Ovary (tissue), 9 donors: ENCODE measurements around the gene DNAJB2. TPM values are rescaled to one million over a fixed set of nuclear protein-coding genes. Genes with fewer than 3 reads are reported as not detected.

ENCODE experiments used
- DNase-seq, 5 donors: peaks; one replicate each; pipeline ENCODE4 v3.0.0-alpha.2; 2019 to 2020
- H3K27ac ChIP-seq, 2 donors: fragments of 200-600 bp; one replicate each; pipeline versions ENCODE4 v1.5.1 to v1.8.0; 2019 to 2022
- H3K27me3 ChIP-seq: fragments of 200-600 bp; one replicate; pipeline ENCODE4 v1.8.0; 2022
- H3K36me3 ChIP-seq: fragments of 200-600 bp; sonication (generic); one replicate; pipeline ENCODE4 v1.5.1; 2019
- H3K4me1 ChIP-seq: one replicate; pipeline ENCODE4 v1.8.1; 2013; ENCODE audit warnings: mild to moderate bottlenecking, moderate library complexity; ENCODE audit not compliant: insufficient read depth
- H3K4me3 ChIP-seq: fragments of 200-600 bp; sonication (generic); one replicate; pipeline ENCODE4 v1.5.1; 2017
- H3K9me3 ChIP-seq, 2 donors: fragments of 200-600 bp in 1 of 2; sonication (generic) in 1 of 2; one replicate each; pipeline versions ENCODE4 v1.5.1 to v1.8.1; 2013 to 2019; ENCODE audit warnings: mild to moderate bottlenecking in 1 of 2, moderate library complexity in 1 of 2
- CTCF ChIP-seq, 3 donors: fragments of 450-650 bp in 2 of 3; fragments of 200-600 bp in 1 of 3; IDR thresholded peaks; one replicate each; pipeline versions ENCODE4 v1.5.1 to v1.8.0; 2016 to 2022; ENCODE audit warnings: antibody characterized with exemption in 3 of 3, mild to moderate bottlenecking in 1 of 3
- EP300 ChIP-seq: sonication (generic); formaldehyde crosslinking; IDR thresholded peaks from one replicate; pipeline ENCODE4 v1.6.1; 2017; ENCODE audit warnings: antibody characterized with exemption
- POLR2A ChIP-seq: fragments of 450-650 bp; IDR thresholded peaks from one replicate; pipeline ENCODE4 v1.6.1; 2017; ENCODE audit warnings: antibody characterized with exemption, mild to moderate bottlenecking, moderate library complexity
- WGBS, 3 donors: extraction: QIAGEN DNeasy Blood & Tissue Kit in 1 of 3; methylation state at CpG; one replicate each; pipeline versions ENCODE4 v1.1.5 to v1.1.7; 2013 to 2017; 5-methylcytosine and 5-hydroxymethylcytosine counted together
- intact Hi-C, 4 donors: fragments of 100-400 bp; cut with DNase I; formaldehyde crosslinking; loops; one replicate each; pipeline versions ENCODE4 v1.11.0 to v1.15.1; 2022 to 2023
- polyA plus RNA-seq, 2 donors: library from polyadenylated mRNA; stranded (reverse); fragments of 200-250 nt in 1 of 2; fragments of 350-450 nt in 1 of 2; fragmentation: Illumina TruSeq in 1 of 2; extraction: RNeasy Lipid Tissue Mini Kit (QIAGEN cat#74804) in 1 of 2; gene quantifications; one replicate each; pipeline ENCODE4 v1.2.3, GENCODE V29; 2013 to 2014
- total RNA-seq, 7 donors: library from RNA; depleted of rRNA in 2 of 7; stranded (reverse); fragments of >200 nt in 2 of 7; fragmentation: NEBNext Ultra II Directional in 3 of 7; extraction: Animal tissue kit (Norgen Biotek cat#: 25700) in 3 of 7; gene quantifications; one replicate each; pipeline versions ENCODE4 v1.1.0 to v1.2.4, GENCODE V29; 2016 to 2023
- donor health status: DM: no; HTN: no; CAD: no; lungs with moderate emphysema.
- donor health status: DM: no; HTN: no; CAD: no.
- donor health status: Bipolar disorder and iron deficiency.
- donor health status: DM: yes; HTN: yes; CAD: no.
- donor health status: DM: no; HTN: no; CAD: no.
- donor health status: DM: yes; HTN: yes; CAD: no.

DNAJB2 gene
- total and polyA plus RNA-seq, 9 donors = 34.0 to 101 (median 85.7) TPM

GRCh38 chr2:219292616-219293015 is 13.4 kb downstream of the DNAJB2 start:
- intact Hi-C loops = loop anchor here in 3 of 4 donors (5.0 to 10.0 kb wide), 3 partner anchors 48 to 125 kb away; partner anchors contain the start of genes CNPPD1 (in 2 of the 3), RETREG2 (in 2 of the 3), GLB1L (in 1 of the 3) and STK16 (in 1 of the 3)
- DNase-seq = no peak
- Histone ChIP-seq H3K4me1 (peaks cover 8% of the 10 kb centered on the region), H3K4me3 (no peak overlapping the region), H3K36me3 (no peaks in the 10 kb centered on the region), H3K9me3 (no peaks in the 10 kb centered on the region), H3K27me3 (no peaks in the 10 kb centered on the region), H3K27ac (no peak overlapping the region)
- no peak for TF ChIP-seq POLR2A
- TF ChIP-seq EP300 = no peak
- no peak for TF ChIP-seq CTCF (IDR thresholded peaks at IDR 0.05)
- WGBS, 3 donors = 86 to 92% (median 90%) methylated on average over 9 of the region's 9 CpGs

DNA sequence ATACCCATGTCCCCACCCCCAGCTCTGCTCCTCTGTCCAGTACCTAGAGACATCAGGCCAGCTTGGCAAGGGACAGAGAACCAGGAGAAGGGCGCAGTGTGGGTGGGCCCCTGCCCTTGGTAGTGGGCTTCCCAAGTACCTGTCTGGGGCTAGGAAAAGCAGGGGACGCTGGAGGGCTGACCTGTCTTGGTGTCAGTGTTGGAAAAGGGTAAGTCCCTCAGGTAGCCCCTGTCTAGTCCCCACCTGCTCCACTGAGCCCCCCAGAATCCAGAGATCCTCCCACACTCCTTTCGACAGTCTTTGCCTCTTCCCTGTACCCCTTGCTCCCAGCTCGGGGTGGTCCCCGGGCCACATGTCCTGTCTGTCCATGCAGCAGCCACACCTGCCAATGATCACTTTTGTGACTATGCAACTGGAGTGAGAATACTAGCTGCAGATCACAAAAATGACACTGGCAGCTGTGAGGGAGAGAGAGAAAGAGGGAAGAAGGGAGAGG is 14.6 kb downstream of the DNAJB2 start:
- no peaks in the 10 kb centered on the region for H3K9me3 ChIP-seq
- 76 to 84% (median 82%) methylated on average over 5 of the region's 5 CpGs for WGBS, 3 donors
- peak in 2 of 5 donors; percentile 35 for DNase-seq
- peaks cover 10% of the 10 kb centered on the region for H3K4me1 ChIP-seq
- no peak overlapping the region for H3K4me3 ChIP-seq
- H3K36me3 ChIP-seq = no peaks in the 10 kb centered on the region
- intact Hi-C loops = loop anchor here (2.0 to 10.0 kb wide), 5 partner anchors 15 to 133 kb away; partner anchors contain the start of genes CNPPD1 (in 2 of the 4), DNAJB2 (in 2 of the 4), RETREG2 (in 2 of the 4) and GLB1L (in 1 of the 4)
- no peaks in the 10 kb centered on the region for H3K27me3 ChIP-seq
- H3K27ac ChIP-seq = peak overlapping the region; percentile 83 to 97
- TF ChIP-seq CTCF (IDR thresholded peaks at IDR 0.05) (no peak), POLR2A (no peak), EP300 (no peak)

DNA sequence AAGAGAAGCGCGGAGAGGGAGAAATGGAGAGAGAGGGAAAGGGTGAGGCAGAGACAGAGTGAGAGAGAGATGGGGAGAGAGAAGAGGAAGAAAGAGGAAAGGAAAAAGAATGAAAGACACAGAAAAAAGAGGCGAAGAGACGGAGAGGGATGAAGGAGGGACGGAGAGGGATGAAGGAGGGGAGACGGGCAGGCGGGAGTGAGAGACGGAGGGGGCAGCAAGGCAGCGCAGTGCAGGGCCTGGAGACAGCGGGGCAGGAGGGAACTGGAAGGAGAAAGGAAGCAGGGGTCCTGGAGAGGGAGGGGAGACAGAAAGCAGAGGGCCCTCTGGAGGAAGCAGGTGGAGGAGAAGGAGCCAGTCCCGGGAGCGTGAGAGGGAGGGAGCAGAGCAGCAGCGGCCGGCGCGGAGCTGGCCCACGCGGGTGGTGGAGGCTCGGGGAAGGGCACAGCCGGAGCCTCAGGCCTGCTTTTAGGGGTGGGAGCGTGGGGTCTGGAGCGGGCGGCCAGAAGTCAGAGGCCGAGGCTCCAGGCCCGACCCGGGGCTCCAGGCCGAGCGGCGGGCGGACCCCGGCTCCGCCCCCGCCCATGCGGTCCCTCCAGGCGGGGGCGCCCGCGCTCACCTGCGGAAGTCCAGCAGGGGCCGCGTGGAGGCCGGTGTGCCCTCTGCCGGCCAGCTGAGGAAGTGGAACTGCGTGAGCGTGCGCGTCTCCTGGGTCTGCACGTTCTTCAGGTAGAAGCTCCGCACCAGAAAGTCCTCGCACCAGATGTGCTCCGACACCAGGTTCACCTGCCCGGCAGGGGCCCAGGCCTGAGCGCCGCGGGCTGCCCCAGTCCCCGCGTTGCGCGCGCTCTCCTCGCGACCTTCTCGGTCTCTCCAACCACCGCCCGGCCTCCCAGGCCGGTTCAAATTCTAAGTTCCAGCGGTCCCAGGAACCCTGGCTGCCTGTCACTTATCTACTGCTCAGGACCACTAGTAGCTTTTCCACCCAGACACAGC is 15.5 kb downstream of the DNAJB2 start:
- Histone ChIP-seq H3K4me1 (peaks cover 9% of the 10 kb centered on the region), H3K27ac (peak overlapping the region; percentile 83 to 97), H3K9me3 (no peaks in the 10 kb centered on the region), H3K27me3 (no peaks in the 10 kb centered on the region), H3K36me3 (no peaks in the 10 kb centered on the region), H3K4me3 (peak overlapping the region; percentile 58)
- intact Hi-C loops = loop anchor here (2.0 to 10.0 kb wide), 7 partner anchors 16 to 237 kb away; partner anchors contain the start of genes NHEJ1 (in 3 of the 4), CNPPD1 (in 2 of the 4), DNAJB2 (in 2 of the 4) and RETREG2 (in 2 of the 4)
- 4 to 5% (median 4%) methylated on average over 55 to 67 of the region's 67 CpGs for WGBS, 3 donors
- DNase-seq = peak; percentile 84 to 93 (median 91)
- peak; percentile 97 to 100 (median 99) for TF ChIP-seq CTCF (IDR thresholded peaks at IDR 0.05)
- TF ChIP-seq EP300 = no peak
- peak; percentile 61 for TF ChIP-seq POLR2A

GRCh38 chr2:219296142-219296541 is 17.0 kb downstream of the DNAJB2 start:
- Histone ChIP-seq H3K27ac (no peak overlapping the region), H3K36me3 (no peaks in the 10 kb centered on the region), H3K27me3 (no peaks in the 10 kb centered on the region), H3K4me1 (peaks cover 3% of the 10 kb centered on the region), H3K9me3 (no peaks in the 10 kb centered on the region), H3K4me3 (no peak overlapping the region)
- 76 to 83% (median 80%) methylated on average over 14 of the region's 14 CpGs for WGBS, 3 donors
- DNase-seq = no peak
- intact Hi-C loops = loop anchor here in 3 of 4 donors (5.0 to 10.0 kb wide), 3 partner anchors 51 to 239 kb away; partner anchors contain the start of genes NHEJ1 (in 2 of the 3), GLB1L (in 1 of the 3) and STK16 (in 1 of the 3)
- TF ChIP-seq CTCF (IDR thresholded peaks at IDR 0.05) = no peak
- no peak for TF ChIP-seq EP300
- no peak for TF ChIP-seq POLR2A
